ENCODE measurements around the gene ATF6B.
A peak's percentile ranks its signal among the peaks of the same experiment; 100 is the strongest.
"Not testable (repeated sequence)": the region's sequence is repeated elsewhere in the genome, so short reads cannot be mapped to it uniquely, and the experiment has no call there.

Gene ATF6B

GRCh38 chr6:32102255-32102654 lies 25.8 kb downstream of the ATF6B start:
- no peak for DNase-seq

GRCh38 chr6:32100251-32100650 lies 27.8 kb downstream of the ATF6B start:
- not testable (repeated sequence) for DNase-seq

- no peak for DNase-seq
These were observed 30.7 kb downstream of the ATF6B start for GRCh38 chr6:32097364-32097763.

GRCh38 chr6:32096394-32097258 lies 31.4 kb downstream of the ATF6B start:
- DNase-seq: no peak

GRCh38 chr6:32096087-32096393 lies 32.0 kb downstream of the ATF6B start:
- no peak for DNase-seq

GRCh38 chr6:32095338-32096086 lies 32.5 kb downstream of the ATF6B start:
- DNase-seq: no peak

- no peak for DNase-seq
These were observed 35.1 kb downstream of the ATF6B start for GRCh38 chr6:32092760-32093497.

GRCh38 chr6:32089082-32089828 lies 38.8 kb downstream of the ATF6B start:
- no peak for DNase-seq

GRCh38 chr6:32088487-32089049 lies 39.5 kb downstream of the ATF6B start:
- DNase-seq: no peak

- DNase-seq: peak; percentile 37 to 68 (median 49)
These were observed 40.2 kb downstream of the ATF6B start for GRCh38 chr6:32087574-32088486.

- peak; percentile 77 to 81 (median 77) for DNase-seq
These were observed 41.1 kb downstream of the ATF6B start for GRCh38 chr6:32086661-32087573.

GRCh38 chr6:32085759-32086459 lies 42.1 kb downstream of the ATF6B start:
- no peak for DNase-seq

GRCh38 chr6:32084780-32085179 lies 43.3 kb downstream of the ATF6B start:
- DNase-seq: no peak

GRCh38 chr6:32083812-32084768 lies 44.0 kb downstream of the ATF6B start:
- no peak for DNase-seq

GRCh38 chr6:32082935-32083334 lies 45.1 kb downstream of the ATF6B start:
- no peak for DNase-seq

- DNase-seq: no peak
These were observed 45.6 kb downstream of the ATF6B start for GRCh38 chr6:32082478-32082877.

GRCh38 chr6:32081168-32081990 lies 46.7 kb downstream of the ATF6B start:
- no peak for DNase-seq
